Lower leg skin (tissue), 3 donors: Measurements from ENCODE around the gene IL36A.

Source experiments
- POLR2A ChIP-seq, 2 donors: fragments of 450-650 bp; IDR thresholded peaks; one replicate each; pipeline ENCODE4 v1.6.1; 2016 to 2017; ENCODE audit warnings: antibody characterized with exemption in 2 of 2, mild to moderate bottlenecking in 1 of 2, moderate library complexity in 1 of 2
- TF ChIP-seq, protein P1 (sequence below), 3 donors: fragments of 450-650 bp; IDR thresholded peaks; one replicate each; pipeline ENCODE4 v1.5.1; 2016; ENCODE audit warnings: antibody characterized with exemption in 3 of 3, mild to moderate bottlenecking in 3 of 3, moderate library complexity in 2 of 3

DNA sequence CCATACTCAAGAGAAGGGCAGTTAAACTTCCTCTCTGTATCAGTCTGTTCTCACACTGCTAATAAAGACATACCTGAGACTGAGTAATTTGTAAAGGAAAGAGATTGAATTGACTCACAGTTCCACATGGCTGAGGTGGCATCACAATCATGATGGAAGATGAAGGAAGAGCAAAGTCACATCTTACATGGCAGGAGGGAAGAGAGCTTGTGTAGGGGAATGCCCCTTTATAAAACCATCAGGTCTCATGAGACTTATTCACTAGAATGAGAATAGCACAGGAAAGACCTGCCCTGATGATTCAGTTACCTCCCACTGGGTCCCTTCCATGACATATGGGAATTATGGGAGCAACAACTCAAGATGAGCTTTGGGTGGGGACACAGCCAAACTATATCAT, 48.8 kb downstream of the IL36A start:
- TF ChIP-seq, protein P1, sequence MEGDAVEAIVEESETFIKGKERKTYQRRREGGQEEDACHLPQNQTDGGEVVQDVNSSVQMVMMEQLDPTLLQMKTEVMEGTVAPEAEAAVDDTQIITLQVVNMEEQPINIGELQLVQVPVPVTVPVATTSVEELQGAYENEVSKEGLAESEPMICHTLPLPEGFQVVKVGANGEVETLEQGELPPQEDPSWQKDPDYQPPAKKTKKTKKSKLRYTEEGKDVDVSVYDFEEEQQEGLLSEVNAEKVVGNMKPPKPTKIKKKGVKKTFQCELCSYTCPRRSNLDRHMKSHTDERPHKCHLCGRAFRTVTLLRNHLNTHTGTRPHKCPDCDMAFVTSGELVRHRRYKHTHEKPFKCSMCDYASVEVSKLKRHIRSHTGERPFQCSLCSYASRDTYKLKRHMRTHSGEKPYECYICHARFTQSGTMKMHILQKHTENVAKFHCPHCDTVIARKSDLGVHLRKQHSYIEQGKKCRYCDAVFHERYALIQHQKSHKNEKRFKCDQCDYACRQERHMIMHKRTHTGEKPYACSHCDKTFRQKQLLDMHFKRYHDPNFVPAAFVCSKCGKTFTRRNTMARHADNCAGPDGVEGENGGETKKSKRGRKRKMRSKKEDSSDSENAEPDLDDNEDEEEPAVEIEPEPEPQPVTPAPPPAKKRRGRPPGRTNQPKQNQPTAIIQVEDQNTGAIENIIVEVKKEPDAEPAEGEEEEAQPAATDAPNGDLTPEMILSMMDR (IDR thresholded peaks at IDR 0.05): no peak
- no peak for TF ChIP-seq POLR2A (IDR thresholded peaks at IDR 0.05)
